ENCODE data around the gene GSK3A.

- no peak for TF ChIP-seq CTCF (conservative IDR thresholded peaks at IDR 0.05; ENCODE audit: low read depth, low read length)
- no peak for TF ChIP-seq EZH2 (IDR thresholded peaks at IDR 0.05; ENCODE audit: borderline replicate concordance, low read depth, low read length, poor library complexity, severe bottlenecking)
These were observed 21.7 kb downstream of the GSK3A start for GRCh38 chr19:42220751-42221097.
